Memory B cell (primary cell): Measurements from ENCODE around the gene HGF.
"Not testable (repeated sequence)": the region's sequence is repeated elsewhere in the genome, so short reads cannot be mapped to it uniquely, and the experiment has no call there.

Source experiments
- ATAC-seq: fragments of 150-1000 bp; cut with Tn5 transposase; 2 replicates; pipeline ENCODE4 v1.10.0; 2021; ENCODE audit warnings: low read depth, mild to moderate bottlenecking, moderate library complexity
- DNase-seq, 2 donors: peaks; one replicate each; pipeline ENCODE4 v3.0.0; 2022; ENCODE audit warnings: low spot score in 2 of 2
- H3K27ac Mint-ChIP-seq: one replicate; pipeline ENCODE4 v1.8.0; 2022; ENCODE audit warnings: mild to moderate bottlenecking, moderate library complexity, mixed read lengths
- H3K27me3 Mint-ChIP-seq: one replicate; pipeline ENCODE4 v1.8.0; 2022; ENCODE audit warnings: mixed read lengths
- H3K36me3 Mint-ChIP-seq: one replicate; pipeline ENCODE4 v1.8.0; 2022; ENCODE audit warnings: mild to moderate bottlenecking, mixed read lengths
- H3K4me1 Mint-ChIP-seq: one replicate; pipeline ENCODE4 v1.8.0; 2022; ENCODE audit warnings: mixed read lengths
- H3K4me3 Mint-ChIP-seq: one replicate; pipeline ENCODE4 v1.8.0; 2022; ENCODE audit warnings: mild to moderate bottlenecking, moderate library complexity, mixed read lengths
- H3K9me3 Mint-ChIP-seq: one replicate; pipeline ENCODE4 v1.8.0; 2022; ENCODE audit warnings: mixed read lengths

HGF gene

DNA sequence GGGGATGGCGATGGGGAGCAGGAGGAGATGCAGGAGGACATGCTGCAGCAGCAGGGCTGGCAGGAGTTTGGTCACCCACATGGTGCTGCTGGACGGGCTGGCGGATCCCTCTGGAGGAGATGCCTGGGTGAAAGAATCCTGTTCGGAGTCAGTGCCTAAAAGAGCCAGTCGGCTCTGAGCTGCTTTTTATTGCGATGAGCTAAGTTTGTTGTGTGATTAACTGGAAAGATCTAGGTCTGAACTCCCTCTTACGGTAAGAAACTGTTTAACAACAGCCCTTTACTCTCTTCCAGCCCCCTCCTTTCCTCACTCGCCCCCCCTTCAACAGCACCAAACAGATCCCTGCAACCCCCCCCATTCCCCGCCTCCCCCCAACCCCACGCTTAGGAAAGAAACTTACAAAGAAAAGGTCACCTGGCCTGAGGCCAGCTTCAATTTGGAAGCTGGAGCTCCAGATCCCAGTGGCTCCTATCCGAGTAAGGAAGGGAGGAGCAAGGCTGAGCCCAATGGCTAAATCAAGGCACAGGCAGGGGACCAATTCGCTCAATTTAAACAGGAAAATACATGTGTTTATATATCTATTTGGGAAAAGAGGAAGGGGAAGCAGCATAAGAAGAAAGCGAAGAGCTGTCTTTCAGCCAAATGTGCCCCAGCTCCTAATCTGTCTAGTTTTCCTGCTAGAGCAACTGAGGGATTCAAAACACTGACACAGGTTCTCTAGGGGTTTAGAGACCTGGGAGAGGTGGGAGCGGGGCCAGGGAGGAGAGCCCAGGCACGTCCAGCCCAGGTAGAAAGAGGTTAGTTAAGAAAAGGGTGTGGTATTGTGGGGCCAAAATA, at the start of gene HGF:
TSS of gene HGF (minus strand) at position 157 of the 837 bp plus-strand sequence. CDS start at position 81, 76 bp downstream.
- Mint-ChIP-seq H3K27me3 (no peaks in the 10 kb centered on the region), H3K36me3 (no peaks in the 10 kb centered on the region), H3K27ac (no peak within 1 kb of the TSS), H3K9me3 (peaks cover 9% of the 10 kb centered on the region), H3K4me1 (no peaks in the 10 kb centered on the region), H3K4me3 (no peak within 1 kb of the TSS)
- DNase-seq (no peak), ATAC-seq (no peak)

- no peak for DNase-seq
- no peaks in the 10 kb centered on the region for H3K36me3 Mint-ChIP-seq
- no peak overlapping the region for H3K4me3 Mint-ChIP-seq
- H3K27me3 Mint-ChIP-seq: no peaks in the 10 kb centered on the region
- H3K27ac Mint-ChIP-seq: no peak overlapping the region
- ATAC-seq: no peak
- no peaks in the 10 kb centered on the region for H3K4me1 Mint-ChIP-seq
- H3K9me3 Mint-ChIP-seq: peaks cover 7% of the 10 kb centered on the region
Measured at GRCh38 chr7:81816312-81816711, 46.5 kb upstream of the HGF start.

DNA sequence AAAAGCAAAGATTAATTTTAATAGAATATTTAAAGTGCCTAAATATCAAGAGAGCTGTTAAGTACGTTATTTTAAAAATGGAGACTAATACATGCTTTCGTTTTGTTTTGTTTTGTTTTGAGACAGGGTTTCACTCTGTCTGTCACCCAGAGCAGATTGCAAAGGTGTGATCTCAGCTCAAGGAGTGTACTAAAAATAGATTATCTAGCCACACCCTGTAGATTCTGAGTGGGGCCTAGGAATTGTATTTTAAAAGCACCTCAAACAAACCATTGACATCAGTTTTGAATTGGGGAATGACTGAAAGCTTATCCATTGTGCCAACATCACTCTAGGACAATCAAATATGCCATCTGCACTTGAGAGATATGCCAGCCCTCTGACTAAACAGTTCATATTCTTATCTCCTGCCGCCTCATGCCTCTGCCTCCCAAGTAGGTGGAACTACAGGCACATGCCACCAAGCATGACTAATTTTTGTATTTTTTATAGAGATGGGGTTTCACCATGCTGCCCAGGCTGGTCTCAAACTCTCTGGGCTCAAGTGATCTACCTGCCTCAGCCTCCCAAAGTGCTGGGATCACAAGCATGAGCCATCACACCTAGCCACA, 43.1 kb upstream of the HGF start:
- H3K27me3 Mint-ChIP-seq, DNase-seq, H3K27ac Mint-ChIP-seq, H3K36me3 Mint-ChIP-seq, H3K9me3 Mint-ChIP-seq, H3K4me3 Mint-ChIP-seq, ATAC-seq, H3K4me1 Mint-ChIP-seq: not testable (repeated sequence)

DNA sequence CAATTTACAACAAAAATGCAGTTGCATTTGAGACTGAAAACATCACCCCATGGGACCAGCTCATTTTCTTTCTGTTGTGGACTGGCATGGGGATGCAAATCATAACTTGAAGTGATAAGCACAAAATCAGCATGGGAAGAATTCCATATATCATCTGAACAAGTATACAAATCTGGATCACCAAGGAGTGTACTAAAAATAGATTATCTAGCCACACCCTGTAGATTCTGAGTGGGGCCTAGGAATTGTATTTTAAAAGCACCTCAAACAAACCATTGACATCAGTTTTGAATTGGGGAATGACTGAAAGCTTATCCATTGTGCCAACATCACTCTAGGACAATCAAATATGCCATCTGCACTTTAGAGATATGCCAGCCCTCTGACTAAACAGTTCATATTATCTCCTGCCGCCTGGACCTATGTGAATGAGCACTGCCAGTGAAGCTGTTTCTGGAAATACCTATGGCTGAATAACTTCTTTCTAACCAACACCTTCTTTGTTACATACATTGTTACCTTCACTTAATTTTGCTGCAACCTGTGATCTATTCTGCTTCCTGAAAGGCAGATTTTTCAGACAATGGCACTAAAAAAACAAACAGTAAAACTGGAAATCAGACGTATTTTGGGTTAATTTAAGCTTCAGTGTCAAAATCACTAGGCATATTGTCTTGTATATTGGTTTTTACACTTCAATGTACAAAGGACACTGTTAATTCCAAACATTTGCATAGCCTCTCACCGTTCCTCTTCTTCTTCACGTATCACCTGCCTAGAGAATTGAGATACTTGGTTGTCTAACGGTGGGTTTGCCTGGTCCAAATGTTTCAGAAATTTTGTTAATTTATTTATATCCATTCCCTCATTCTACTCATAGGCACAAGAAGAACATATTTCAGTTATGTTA, 42.4 kb upstream of the HGF start:
- ATAC-seq (no peak), DNase-seq (no peak)
- Mint-ChIP-seq H3K27me3 (no peaks in the 10 kb centered on the region), H3K9me3 (peaks cover 10% of the 10 kb centered on the region), H3K36me3 (no peaks in the 10 kb centered on the region), H3K27ac (no peak overlapping the region), H3K4me1 (no peaks in the 10 kb centered on the region), H3K4me3 (no peak overlapping the region)

DNA sequence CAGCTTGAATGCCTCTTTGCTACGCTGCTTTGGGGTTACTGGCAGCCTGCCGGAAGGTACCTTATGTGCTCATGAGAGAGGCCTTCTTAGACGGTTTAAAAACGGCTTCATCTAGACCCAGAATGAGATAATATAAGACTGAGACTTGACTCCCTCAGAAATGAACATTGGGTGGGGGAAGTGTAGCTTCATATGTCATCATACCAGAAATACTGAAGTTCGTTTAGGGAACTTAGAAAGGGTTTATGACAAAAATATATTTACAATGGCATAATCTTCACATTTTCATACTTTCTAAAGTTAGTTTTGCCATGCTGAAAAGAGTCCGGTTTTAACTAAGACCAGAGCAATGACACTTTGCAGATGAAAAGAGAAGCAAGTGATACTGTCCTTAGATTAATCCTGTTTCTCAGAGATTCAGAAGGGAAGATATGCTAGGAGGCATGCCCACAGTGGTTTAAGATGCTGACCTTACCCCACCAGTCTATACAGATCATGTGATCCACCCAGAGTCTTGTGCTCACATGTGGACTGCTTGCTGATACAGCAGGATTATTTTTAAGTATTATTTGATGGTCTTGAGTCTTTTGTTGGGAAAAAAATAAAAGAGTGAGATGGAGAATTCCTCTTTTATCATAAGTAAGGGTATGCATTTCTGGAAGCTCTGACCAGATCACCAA, 40.8 kb upstream of the HGF start:
- no peaks in the 10 kb centered on the region for H3K27me3 Mint-ChIP-seq
- DNase-seq (no peak), ATAC-seq (no peak)
- H3K27ac Mint-ChIP-seq: no peak overlapping the region
- H3K9me3 Mint-ChIP-seq: peaks cover 7% of the 10 kb centered on the region
- H3K4me1 Mint-ChIP-seq: no peaks in the 10 kb centered on the region
- H3K4me3 Mint-ChIP-seq: no peak overlapping the region
- no peaks in the 10 kb centered on the region for H3K36me3 Mint-ChIP-seq

DNA sequence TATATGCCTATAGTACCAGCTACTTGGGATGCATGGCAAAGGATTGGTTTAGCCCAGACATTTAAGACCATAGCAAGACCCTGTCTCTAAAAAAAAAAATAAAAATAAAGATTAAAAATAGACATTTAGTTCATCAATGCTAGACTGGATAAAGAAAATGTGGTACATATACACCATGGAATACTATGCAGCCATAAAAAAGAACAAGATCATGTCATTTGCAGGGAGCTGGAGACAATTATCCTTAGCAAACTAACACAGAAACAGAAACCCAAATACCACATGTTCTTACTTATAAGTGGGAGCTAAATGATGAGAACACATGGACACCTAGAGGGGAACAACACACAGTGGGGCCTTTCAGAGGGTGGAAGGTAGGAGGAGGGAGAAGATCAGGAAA, 38.5 kb upstream of the HGF start:
- not testable (repeated sequence) for H3K4me3 Mint-ChIP-seq, H3K27ac Mint-ChIP-seq, H3K36me3 Mint-ChIP-seq, H3K4me1 Mint-ChIP-seq, ATAC-seq, H3K27me3 Mint-ChIP-seq, DNase-seq, H3K9me3 Mint-ChIP-seq

- Mint-ChIP-seq H3K4me3 (no peak overlapping the region), H3K9me3 (peaks cover 5% of the 10 kb centered on the region)
Measured at GRCh38 chr7:81803267-81803666, 33.4 kb upstream of the HGF start.

GRCh38 chr7:81802251-81802650, 32.4 kb upstream of the HGF start:
- ATAC-seq: no peak
- no peaks in the 10 kb centered on the region for H3K4me1 Mint-ChIP-seq
- H3K27ac Mint-ChIP-seq: no peak overlapping the region
- H3K9me3 Mint-ChIP-seq: peaks cover 5% of the 10 kb centered on the region
- H3K36me3 Mint-ChIP-seq: no peaks in the 10 kb centered on the region
- no peak for DNase-seq
- H3K27me3 Mint-ChIP-seq: no peaks in the 10 kb centered on the region
- H3K4me3 Mint-ChIP-seq: no peak overlapping the region

More at GRCh38 chr7:81803267-81803666, 33.4 kb upstream of the HGF start:
- no peak for ATAC-seq
- no peak for DNase-seq
- no peak overlapping the region for H3K27ac Mint-ChIP-seq
- no peaks in the 10 kb centered on the region for H3K4me1 Mint-ChIP-seq
- H3K36me3 Mint-ChIP-seq: no peaks in the 10 kb centered on the region
- no peaks in the 10 kb centered on the region for H3K27me3 Mint-ChIP-seq

DNA sequence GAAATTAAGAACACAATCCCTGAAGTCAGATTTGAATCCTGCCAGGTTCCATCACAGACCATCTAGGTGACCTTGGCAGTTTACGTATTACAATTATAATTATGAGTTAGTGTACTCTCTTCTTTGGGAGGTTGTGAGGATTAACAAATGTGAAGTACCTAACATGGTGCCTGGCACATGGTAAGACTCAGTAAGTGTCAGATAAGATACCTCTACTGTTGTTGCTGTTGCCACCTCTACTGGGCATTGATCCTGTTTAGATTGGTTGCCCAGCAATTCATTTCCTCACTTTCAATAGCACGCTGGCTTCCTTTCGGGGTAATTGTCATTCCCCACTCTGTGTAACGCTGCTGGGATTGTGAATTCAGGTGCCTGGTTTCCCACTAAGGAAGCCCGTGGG, 31.7 kb upstream of the HGF start:
- Mint-ChIP-seq H3K9me3 (peaks cover 5% of the 10 kb centered on the region), H3K36me3 (no peaks in the 10 kb centered on the region), H3K27me3 (no peaks in the 10 kb centered on the region), H3K4me3 (no peak overlapping the region), H3K4me1 (no peaks in the 10 kb centered on the region), H3K27ac (no peak overlapping the region)
- no peak for ATAC-seq
- DNase-seq: no peak

DNA sequence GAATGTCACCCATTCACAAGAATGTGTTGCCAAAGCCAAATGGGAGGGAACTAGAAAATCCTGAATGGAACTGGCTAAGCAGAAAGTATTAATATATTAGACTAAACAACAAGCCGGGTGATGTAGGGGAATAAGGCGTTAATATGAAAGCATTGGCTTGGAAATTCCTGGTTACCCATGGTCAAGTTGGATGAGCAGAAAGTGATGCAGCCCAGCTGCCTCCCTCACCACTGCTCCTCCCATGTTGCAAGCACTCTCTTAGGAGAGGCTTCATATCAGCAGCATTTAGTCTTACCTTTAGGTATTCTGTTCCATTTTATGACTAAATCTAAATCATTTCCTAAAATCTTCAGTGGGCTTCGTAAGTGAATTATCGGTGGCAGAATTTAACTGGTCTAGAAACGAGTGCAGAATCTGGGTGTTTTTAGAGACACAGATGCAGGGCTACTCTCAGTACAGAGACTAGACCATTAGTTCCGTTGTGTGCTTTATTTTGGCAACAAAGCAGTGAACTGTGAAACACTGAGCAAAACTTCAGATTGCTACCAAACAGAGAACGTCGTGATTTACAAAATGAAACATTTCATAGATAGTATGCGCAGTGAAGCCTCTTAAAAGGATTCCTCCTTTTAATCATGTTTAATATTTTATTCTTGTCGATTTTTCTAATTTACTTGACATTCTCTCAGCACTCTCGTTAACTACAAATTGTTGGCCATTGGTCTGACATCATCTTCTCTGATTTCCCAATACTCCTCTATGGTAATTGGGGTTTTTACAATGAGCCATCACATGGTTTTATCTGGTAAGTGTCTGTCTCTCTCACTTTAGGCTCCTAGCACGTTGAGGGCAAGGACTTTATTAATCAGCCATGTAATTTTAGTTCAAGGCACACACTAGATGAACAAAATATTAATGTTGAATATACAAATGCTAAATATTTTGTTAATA, 22.0 kb upstream of the HGF start:
- DNase-seq (no peak), ATAC-seq (no peak)
- Mint-ChIP-seq H3K27me3 (no peaks in the 10 kb centered on the region), H3K36me3 (no peaks in the 10 kb centered on the region), H3K4me3 (no peak overlapping the region), H3K27ac (no peak overlapping the region), H3K9me3 (peaks cover 4% of the 10 kb centered on the region), H3K4me1 (no peaks in the 10 kb centered on the region)

DNA sequence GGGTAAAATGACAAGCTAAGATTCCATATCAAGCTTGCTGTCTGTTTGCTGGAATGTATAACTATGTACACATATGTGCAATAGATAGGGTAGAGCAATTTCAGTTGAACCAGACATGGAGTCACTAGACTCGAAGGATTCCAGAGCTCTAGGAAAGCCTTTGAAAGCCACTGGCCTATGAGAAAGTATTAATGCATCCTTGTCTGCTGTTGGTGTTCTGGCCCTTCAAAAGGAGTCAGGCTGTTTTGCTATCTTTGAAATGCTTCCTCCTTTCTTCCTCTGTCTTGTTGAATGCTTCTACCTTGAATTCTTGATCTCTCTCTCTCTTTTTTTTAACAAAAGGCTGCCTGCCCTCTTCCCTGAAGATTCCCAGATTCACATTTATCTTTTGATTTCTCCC, 20.8 kb upstream of the HGF start:
- Mint-ChIP-seq H3K4me3 (no peak overlapping the region), H3K4me1 (no peaks in the 10 kb centered on the region), H3K27me3 (no peaks in the 10 kb centered on the region), H3K36me3 (no peaks in the 10 kb centered on the region), H3K27ac (no peak overlapping the region), H3K9me3 (peaks cover 4% of the 10 kb centered on the region)
- no peak for DNase-seq
- no peak for ATAC-seq

- no peak overlapping the region for H3K4me3 Mint-ChIP-seq
- ATAC-seq (no peak), DNase-seq (no peak)
- H3K27ac Mint-ChIP-seq: no peak overlapping the region
- no peaks in the 10 kb centered on the region for H3K36me3 Mint-ChIP-seq
- H3K27me3 Mint-ChIP-seq: no peaks in the 10 kb centered on the region
- H3K9me3 Mint-ChIP-seq: peaks cover 4% of the 10 kb centered on the region
- no peaks in the 10 kb centered on the region for H3K4me1 Mint-ChIP-seq
Measured at GRCh38 chr7:81790120-81790500, 20.3 kb upstream of the HGF start.
